GM18520 (cell line): ENCODE results near the gene SLC16A3.

Experiments
- ATAC-seq: cut with Tn5 transposase; IDR thresholded peaks from one replicate; pipeline ENCODE4 v1.9.1; 2021; ENCODE audit not compliant: unreplicated experiment

SLC16A3 gene

GRCh38 chr17:82280537-82280936, 51.7 kb downstream of the SLC16A3 start:
- no peak for ATAC-seq

- no peak for ATAC-seq
Measured at GRCh38 chr17:82281076-82281475, 52.2 kb downstream of the SLC16A3 start.

GRCh38 chr17:82281502-82282238, 52.8 kb downstream of the SLC16A3 start:
- ATAC-seq: no peak

GRCh38 chr17:82282239-82283207, 53.7 kb downstream of the SLC16A3 start:
- no peak for ATAC-seq

GRCh38 chr17:82283208-82283749, 54.4 kb downstream of the SLC16A3 start:
- ATAC-seq: no peak

- no peak for ATAC-seq
Measured at GRCh38 chr17:82285141-82285540, 56.3 kb downstream of the SLC16A3 start.

GRCh38 chr17:82287013-82287867, 58.4 kb downstream of the SLC16A3 start:
- no peak for ATAC-seq

- no peak for ATAC-seq
Measured at GRCh38 chr17:82287868-82288801, 59.3 kb downstream of the SLC16A3 start.
